ENCODE measurements around the gene BRPF1.

BRPF1 gene

DNA sequence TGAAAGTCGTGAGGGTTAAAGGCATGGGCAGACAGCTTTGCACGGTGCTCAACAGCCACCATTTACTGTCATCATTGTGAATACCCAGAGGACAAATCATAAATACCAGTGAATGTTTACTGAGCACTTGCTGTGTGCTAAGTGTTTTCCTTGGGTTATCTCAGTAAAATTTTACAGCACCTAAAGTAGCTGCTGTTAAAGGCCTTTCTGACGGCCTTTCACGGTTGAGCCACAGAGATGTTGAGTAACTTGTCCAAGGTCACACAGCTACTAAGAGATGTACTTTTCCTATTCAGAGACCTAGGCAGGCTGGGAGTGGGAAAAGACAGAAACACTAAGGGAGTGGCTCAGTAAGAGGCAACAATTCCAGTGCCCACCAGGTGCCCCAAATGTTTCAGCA is 28.3 kb upstream of the BRPF1 start:
- no peak for DNase-seq (ENCODE audit: low read depth in 2 of 3, low spot score in 1 of 3)

DNA sequence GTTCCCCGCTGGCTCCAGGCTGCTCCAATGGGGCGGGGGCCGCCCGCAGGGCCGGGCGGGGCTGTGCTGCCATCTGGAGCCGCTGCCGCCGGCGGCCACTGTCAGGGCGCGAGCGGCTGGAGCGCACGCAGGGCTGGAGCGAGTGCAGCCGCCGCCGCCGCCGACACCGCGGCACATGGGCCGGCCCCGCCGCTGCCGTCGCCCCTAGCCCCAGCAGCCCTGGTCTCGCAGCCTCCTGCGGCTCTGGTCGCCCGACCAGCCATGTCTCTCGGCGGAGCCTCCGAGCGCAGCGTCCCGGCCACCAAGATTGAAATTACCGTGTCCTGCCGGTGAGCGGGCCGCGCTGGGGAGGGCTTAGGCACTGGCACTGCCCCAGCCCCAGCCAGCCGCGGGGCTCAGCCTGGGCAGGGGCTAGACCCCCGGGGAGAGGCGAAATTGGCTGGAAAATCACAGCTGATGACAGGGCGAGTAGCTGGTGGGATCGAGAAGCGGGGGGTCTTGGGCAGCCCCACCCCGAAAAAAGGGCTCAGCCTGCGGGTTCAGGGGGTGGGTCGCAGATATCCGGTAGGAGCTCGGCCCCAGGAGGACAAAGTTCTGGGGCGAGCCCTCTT is 27.7 kb upstream of the BRPF1 start, which contains the start of gene CPNE9:
TSS of gene CPNE9 (plus strand) at position 98 of the 611 bp plus-strand sequence. CDS start at position 262, 164 bp downstream.
- no peak for DNase-seq (ENCODE audit: low read depth in 2 of 3, low spot score in 1 of 3)

DNA sequence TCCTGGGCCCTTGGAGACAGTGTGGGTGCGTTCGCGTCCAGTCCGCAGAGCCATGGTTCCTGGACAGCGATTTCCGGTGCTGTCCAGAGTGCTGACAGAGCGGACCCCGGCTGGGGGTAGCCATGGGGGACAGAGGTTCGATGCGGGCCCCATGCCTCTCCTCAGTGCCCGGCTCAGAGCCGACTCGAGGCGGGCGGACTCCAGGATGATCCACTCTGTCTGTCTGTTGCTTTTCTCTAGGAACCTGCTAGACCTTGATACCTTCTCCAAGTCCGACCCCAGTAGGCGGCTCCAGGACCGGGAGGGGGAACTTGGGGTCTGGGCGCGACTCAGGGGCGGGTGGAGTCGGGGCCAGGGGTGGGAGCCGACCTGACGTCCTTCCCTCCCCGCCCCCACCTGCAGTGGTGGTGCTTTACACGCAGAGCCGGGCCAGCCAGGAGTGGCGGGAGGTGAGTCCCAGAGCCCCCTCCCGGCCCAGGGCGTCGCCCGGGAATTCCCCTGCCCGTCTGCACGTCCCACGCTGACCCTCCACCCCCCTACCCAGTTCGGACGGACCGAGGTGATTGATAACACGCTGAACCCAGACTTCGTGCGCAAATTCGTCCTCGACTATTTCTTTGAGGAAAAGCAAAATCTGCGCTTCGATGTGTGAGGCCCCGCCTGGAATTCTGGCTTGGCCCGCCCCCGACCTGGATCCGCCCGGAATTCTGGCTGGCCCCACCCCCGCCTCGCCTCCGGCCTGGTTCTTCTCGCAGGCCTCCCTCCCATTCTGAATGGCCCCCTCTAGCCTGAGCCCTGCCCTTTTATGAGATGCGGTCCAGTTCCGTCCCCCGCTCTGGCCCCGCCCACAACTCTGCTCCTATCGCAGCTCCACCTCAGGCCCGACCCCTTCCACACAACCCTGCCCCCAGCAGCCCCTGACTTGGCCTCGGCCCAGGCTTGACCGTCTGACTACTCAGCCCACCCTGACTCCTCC is 26.9 kb upstream of the BRPF1 start:
- DNase-seq (ENCODE audit: low read depth in 2 of 3, low spot score in 1 of 3): peak in 1 of 3 donors; percentile 14

DNA sequence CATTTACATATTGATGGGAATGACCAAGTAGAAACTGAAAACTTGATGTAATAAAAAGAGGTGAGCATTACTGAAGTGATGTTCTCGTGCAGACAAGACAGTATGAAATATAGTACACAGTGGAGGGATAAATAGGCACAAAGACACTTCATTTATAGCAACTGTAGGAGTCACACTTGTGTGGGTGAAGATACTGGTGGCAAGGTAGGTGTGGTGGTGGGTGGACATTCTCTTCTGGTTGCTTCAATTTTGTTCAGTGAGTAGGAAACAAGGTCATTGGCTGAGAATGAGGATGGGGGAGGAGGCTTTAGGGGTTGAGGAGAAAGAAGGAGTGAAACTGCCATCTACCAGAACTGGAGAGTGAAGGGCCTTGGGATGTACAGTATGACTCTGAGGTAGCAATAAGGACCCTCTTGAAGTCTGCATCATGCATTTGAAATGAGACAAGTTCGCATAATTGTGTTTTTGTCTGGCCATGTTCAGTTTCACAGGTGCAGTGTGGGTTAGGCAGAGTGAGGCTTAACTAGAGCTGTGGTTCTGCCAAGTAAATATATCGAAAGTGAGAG is 21.3 kb upstream of the BRPF1 start:
- no peak for DNase-seq (ENCODE audit: low read depth in 2 of 3, low spot score in 1 of 3)

DNA sequence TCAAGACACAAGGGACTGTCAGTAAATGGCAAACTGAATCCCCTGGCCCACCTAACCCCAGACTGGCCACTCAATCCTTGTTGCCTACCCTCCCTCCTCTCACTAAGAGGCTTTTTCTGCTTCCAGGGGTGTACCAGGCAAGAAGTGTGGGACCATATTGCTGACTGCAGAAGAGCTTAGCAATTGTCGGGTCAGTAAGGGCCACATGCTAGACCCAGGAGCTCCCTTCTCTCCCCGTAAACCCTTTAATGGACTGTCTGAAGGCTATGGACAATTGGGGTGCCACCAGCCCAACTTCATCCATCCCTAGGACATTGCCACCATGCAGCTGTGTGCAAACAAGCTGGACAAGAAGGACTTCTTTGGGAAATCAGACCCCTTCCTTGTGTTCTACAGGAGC is 19.1 kb upstream of the BRPF1 start:
- DNase-seq (ENCODE audit: low read depth in 2 of 3, low spot score in 1 of 3): no peak

DNA sequence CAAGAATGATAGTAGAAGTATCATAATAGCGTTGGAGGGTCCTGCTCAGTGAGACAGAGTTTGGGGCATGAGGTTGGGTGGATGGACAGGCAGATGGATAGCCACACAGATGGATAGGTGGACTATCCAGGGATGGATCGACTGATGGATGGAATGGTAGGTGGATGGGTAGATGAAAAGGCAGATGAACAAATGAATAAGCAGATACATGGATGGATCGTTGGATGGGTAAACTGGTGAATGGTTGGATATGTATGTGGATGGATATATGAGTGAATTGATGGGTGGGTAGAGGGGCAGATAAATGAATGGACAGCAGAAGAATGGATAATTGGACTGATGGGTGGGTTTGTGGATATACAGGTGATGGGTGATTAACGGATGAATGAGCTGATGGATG is 18.4 kb upstream of the BRPF1 start:
- no peak for DNase-seq (ENCODE audit: low read depth in 2 of 3, low spot score in 1 of 3)

DNA sequence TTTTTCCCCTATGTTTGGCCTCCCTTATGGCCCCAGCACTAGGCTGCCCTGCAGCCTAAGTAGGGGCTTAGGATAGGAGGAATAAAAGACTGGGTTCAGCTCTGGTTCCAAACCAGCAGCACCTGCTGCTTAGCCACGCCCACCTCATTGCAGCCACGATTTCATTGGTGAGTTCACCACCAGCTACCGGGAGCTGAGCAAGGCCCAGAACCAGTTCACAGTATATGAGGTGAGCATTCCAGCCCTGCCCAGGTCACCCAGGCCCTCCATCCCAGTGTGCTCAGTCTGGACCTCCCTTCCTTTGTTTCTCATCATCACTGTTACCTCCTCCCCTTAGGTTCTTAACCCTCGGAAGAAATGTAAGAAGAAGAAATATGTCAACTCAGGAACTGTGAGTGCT is 16.4 kb upstream of the BRPF1 start:
- no peak for DNase-seq (ENCODE audit: low read depth in 2 of 3, low spot score in 1 of 3)

DNA sequence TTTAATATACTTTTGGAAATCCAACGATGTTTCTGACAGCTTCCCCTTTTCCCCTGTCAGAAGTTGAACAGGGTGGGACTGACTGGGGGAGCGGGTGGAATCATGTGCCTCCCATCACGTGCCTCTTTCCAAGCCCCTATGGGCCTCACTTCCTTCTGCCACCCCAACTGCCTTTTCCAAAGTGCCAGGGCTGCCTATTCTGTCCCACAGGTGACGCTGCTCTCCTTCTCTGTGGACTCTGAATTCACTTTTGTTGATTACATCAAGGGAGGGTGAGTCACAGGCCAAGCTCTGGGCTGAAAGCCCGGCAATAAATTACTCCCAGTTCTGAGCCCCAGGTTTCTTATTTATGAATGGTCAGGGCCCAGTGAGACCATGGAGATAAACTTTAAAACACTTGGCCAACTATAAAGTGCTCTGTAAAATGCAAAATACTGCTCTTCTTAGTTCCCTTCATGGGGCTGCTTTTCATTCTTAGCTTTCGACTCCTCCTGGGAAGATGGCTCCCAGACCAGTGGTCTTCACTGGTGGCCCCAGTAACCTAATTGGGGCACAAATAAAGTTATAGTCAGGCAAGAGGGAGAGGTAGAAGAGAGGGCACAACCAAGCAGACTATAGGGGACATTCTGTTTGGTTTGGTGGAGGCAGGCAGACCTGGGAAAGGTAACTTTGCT is 15.6 kb upstream of the BRPF1 start:
- DNase-seq (ENCODE audit: low read depth in 2 of 3, low spot score in 1 of 3): peak in 2 of 3 donors; percentile 28 to 40

DNA sequence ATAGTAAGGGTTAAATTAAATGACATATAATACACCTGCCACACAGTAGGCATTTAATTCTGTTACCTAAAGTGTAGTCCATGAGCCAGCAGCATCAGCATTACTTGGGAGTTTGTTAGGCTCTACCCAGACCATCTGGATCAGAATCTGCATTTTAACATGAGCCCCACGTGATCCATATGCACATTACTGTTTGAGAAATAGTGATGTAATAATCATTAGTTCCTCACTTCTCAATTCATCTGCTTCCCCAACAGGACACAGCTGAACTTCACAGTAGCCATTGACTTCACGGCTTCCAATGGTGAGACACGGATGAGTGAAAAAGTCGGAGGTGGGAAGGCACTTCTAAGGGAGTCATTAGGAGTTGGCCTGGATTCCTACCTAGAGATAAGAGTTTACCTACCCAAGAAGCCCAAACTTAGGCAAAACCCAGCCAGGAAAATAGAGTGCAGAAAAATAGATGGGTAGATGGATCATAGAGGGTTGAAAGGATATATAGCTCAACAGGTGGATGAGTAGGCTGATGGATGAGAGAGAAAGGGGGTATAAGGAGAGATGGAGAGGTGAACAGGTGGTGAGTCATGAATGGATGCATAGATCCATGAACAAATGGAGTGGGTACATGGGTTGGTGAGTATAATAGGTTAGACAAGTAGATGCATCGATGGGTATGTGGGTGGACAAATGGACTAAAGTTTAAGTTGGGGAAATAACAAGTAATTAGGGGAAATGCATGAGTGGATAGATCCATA is 14.6 kb upstream of the BRPF1 start:
- DNase-seq (ENCODE audit: low read depth in 2 of 3, low spot score in 1 of 3): no peak

DNA sequence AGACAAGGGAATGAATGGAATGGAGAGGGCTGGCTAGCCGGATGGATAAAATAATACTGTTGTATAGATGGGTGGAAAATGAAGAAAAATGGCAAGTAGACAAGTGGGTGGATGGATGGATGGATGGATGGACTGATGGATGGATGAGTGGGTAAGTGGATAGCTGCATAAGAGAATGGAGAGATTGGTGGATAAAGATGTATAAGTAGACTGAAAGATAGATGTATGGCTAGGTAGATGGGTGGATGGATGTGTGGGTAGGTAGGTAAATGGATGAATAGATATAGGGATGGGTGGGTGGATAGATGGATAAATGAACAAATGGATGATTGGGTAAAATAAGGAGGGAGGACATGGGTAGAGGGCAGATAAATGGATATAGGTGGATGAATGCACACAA is 14.0 kb upstream of the BRPF1 start:
- DNase-seq (ENCODE audit: low read depth in 2 of 3, low spot score in 1 of 3): no peak

DNA sequence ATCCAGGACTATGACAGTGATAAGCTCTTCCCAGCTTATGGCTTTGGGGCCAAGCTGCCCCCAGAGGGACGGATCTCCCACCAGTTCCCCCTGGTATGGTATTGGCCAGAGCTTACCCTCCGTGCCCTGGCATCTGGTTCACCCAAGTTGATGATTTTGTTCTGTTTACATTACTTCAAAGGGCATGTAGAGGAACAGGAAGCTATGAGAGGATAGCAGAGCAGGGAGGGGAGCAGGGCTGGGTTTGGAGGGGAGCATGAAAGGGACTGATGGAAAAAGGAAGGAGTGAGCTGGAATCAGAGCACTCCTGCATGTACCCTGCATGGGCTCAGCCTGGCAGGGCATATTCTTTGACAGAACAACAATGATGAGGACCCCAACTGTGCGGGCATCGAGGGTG is 13.4 kb upstream of the BRPF1 start:
- DNase-seq (ENCODE audit: low read depth in 2 of 3, low spot score in 1 of 3): no peak

DNA sequence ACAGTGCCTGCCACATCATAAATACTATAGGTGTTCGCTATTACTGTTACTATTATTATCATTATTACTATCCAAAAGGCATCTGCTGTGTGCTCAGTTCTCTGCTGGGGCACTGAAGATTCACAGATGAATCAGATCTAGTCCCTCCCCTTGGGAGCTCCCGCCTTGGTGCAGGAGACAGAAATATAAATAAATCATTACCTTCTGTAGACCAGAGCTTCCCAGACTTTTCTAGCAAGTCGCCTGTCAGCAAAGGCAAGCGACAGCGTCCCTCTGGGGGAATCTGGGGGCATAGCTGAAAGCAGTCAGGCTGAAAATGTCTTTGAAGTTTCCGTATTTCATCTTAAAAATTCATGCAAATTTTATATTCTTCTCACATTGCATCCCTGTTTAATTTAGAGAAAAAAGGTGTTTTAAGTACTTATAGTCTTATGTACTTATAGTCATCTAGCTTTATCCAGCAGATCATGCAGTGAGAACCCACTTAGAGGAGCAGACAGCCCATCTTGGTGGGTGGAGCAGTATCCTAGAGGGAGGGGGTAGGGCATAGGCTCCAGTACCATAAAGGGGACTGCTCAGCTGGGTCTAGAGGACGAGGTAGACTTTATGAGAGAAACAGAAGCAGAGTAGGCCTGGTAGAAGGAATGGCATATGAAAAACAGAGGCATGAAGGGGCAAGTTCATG is 10.4 kb upstream of the BRPF1 start:
- DNase-seq (ENCODE audit: low read depth in 2 of 3, low spot score in 1 of 3): no peak

DNA sequence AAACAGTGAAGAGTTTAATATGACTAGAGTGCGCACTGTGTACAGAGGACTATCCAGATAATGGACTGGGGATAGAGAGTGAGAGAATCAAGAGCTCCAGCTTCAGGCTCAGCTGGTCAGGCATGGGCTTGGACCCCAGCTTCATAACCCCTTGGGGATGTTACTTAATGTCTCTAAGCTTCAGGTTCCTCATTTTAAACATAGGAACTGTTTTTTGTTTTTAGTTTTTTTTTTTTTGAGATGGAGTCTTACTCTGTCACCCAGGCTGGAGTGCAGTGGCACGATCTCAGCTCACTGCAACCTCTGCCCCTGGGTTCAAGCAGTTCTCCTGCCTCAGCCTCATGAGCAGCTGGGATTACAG is 9.9 kb upstream of the BRPF1 start:
- no peak for DNase-seq (ENCODE audit: low read depth in 2 of 3, low spot score in 1 of 3)

DNA sequence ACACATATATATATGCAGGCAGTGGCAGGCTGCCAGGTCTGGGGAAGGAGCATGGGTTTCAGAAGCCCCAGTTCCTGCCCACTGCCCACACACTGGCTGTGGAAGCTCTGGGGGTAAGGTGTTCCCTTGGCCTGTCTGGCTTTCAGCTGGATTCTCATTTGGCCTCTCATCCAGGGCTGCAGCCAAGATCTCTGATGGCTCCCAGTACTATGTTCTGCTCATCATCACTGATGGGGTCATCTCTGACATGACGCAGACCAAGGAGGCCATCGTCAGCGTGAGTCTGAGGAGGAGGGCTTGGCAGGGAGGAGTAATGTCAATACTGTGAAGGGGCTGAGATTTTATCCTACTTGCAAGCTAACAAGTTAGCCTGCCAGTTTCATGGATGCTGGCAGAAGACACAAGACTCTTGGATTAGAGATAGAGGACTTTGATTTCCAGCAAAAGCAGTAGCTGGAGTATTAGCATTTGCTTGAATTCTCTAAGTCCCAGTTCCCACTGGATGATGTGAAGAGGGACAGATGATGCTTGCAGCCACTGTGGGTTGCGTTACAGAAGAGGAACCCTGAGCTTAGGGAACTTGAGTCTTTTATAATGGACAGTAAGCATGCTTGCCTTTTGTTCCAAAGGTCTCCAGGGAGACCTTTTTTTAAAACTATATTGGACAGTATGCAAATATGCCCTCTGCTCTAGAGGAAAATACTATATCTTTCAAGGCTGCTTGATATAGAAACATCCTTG is 5.6 kb upstream of the BRPF1 start:
- no peak for DNase-seq (ENCODE audit: low read depth in 2 of 3, low spot score in 1 of 3)

DNA sequence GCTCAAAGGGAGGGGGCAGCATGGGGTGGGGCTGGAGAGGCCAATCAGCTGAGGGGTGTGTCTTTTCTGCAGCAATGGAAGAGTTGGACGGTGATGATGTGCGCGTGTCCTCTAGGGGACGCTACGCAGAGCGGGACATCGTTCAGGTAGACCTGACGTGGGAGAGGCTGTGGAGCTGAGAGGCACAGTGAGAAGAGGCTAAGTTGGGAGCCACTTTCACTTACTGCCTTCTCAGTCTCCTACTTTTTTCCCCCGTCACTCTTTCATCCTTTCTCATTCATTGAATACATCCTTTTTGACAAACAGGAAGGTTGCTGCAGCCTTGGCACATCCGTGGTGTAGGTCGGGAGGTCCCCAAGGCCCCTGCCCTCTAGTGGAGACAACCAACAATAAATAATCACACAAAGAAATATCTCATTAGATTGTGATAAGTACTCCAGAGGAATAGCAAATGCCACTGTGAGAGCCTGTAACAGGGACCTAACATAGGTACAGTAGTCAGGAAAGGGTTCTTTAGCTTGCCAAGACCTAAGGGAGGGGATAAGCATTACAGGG is 4.4 kb upstream of the BRPF1 start:
- DNase-seq (ENCODE audit: low read depth in 2 of 3, low spot score in 1 of 3): peak; percentile 47 to 57 (median 54)

DNA sequence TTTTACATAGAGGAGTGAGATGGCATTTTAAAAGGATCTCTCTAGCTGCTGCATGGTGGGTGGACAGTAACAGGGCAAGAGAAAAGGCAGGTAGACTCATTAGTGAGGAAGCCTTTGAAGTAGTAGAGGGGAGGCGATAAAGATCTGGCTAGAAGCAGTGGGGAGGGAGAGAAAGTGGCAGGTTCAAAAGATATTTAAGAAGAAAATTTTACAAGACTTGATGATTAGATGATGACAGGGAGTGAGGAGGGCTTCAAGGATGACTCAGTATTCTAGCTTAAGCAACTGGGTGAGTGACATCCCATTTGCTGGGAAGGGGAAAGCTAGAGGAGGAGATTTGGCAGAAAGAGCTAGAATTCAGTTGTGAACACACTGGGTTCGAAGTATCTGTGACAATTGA is 3.8 kb upstream of the BRPF1 start:
- DNase-seq (ENCODE audit: low read depth in 2 of 3, low spot score in 1 of 3): no peak

DNA sequence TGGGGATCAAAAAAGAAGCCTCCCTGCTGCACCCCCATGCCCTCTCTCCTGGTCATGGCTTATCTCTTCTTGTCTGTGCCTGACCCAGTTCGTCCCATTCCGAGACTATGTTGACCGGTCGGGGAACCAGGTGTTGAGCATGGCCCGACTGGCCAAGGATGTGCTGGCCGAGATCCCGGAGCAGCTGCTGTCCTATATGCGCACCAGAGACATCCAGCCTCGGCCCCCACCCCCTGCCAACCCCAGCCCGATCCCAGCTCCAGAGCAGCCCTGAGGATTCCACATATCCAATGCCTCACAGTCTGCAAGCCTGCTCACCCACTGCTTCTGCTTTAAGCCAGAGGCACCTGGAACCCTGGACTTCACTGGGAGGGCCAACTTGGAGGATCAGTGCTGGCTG is 2.1 kb upstream of the BRPF1 start:
- DNase-seq (ENCODE audit: low read depth in 2 of 3, low spot score in 1 of 3): no peak

DNA sequence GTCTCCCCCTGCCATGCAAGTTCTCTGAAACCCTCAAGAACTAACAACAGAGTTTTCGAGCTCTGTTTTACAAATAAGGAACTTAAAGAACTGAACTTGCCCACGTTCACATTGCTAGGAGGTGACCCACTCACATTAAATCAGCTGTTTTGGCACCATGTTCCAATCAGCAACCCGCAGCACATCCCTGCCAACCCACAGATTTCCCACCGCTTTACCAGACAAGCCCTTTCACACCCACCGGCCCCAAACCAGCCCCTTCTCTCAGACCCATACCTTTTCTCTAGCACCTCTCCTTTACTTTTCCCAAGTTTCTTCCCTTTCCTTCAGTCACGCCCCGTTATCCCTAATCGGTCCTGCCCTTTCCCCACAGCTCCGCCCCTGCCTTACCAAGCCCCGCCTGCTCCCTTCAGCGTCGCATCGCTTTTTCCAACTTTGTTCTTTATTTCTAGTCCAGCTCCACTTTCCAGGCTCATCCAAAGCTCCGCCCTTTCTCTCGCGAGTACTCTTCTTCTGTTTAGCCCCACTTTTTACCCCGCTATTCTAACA is 804 bp upstream of the BRPF1 start:
- no peak for DNase-seq (ENCODE audit: low read depth in 2 of 3, low spot score in 1 of 3)
